Mesothelial cell of epicardium (in vitro differentiated cells): ENCODE measurements around the gene CDON. TPM values are rescaled to one million over a fixed set of nuclear protein-coding genes. Genes with fewer than 3 reads are reported as not detected.

Experiments used
- DNase-seq, 2 experiments: peaks; one replicate each; pipeline ENCODE4 v3.0.0; 2021; ENCODE audit warnings: low spot score in 2 of 2; ENCODE audit not compliant: unreplicated experiment in 2 of 2
- H3K27ac Mint-ChIP-seq: 2 replicates; pipeline ENCODE4 v1.8.0; 2021; ENCODE audit warnings: mixed read lengths
- H3K27me3 Mint-ChIP-seq: 2 replicates; pipeline ENCODE4 v1.8.0; 2021; ENCODE audit warnings: low read depth, mixed read lengths
- H3K36me3 Mint-ChIP-seq: 2 replicates; pipeline ENCODE4 v1.8.0; 2021; ENCODE audit warnings: mixed read lengths
- H3K4me1 Mint-ChIP-seq: 2 replicates; pipeline ENCODE4 v1.8.0; 2021; ENCODE audit warnings: mixed read lengths
- H3K4me3 Mint-ChIP-seq: 2 replicates; pipeline ENCODE4 v1.8.0; 2021; ENCODE audit warnings: mild to moderate bottlenecking, moderate library complexity, mixed read lengths
- H3K9me3 Mint-ChIP-seq: 2 replicates; pipeline ENCODE4 v1.8.0; 2021; ENCODE audit warnings: mixed read lengths
- total RNA-seq: library from RNA; stranded (reverse); gene quantifications from 3 replicates; pipeline ENCODE4 v1.2.1, GENCODE V29; 2021
- TF ChIP-seq, protein P1 (sequence below): fragments of 200-600 bp; sonication (generic); IDR thresholded peaks from one replicate; pipeline ENCODE4 v1.5.0; 2021; ENCODE audit warnings: antibody characterized with exemption; ENCODE audit not compliant: unreplicated experiment

Gene CDON
- total RNA-seq, 1 donor from 2014 or later, result 165 TPM

- Mint-ChIP-seq H3K27ac (no peak overlapping the region), H3K4me3 (no peak overlapping the region), H3K27me3 (no peaks in the 10 kb centered on the region), H3K36me3 (peaks cover 15% of the 10 kb centered on the region), H3K9me3 (no peaks in the 10 kb centered on the region), H3K4me1 (peaks cover 19% of the 10 kb centered on the region)
- DNase-seq, result no peak
- TF ChIP-seq, protein P1, sequence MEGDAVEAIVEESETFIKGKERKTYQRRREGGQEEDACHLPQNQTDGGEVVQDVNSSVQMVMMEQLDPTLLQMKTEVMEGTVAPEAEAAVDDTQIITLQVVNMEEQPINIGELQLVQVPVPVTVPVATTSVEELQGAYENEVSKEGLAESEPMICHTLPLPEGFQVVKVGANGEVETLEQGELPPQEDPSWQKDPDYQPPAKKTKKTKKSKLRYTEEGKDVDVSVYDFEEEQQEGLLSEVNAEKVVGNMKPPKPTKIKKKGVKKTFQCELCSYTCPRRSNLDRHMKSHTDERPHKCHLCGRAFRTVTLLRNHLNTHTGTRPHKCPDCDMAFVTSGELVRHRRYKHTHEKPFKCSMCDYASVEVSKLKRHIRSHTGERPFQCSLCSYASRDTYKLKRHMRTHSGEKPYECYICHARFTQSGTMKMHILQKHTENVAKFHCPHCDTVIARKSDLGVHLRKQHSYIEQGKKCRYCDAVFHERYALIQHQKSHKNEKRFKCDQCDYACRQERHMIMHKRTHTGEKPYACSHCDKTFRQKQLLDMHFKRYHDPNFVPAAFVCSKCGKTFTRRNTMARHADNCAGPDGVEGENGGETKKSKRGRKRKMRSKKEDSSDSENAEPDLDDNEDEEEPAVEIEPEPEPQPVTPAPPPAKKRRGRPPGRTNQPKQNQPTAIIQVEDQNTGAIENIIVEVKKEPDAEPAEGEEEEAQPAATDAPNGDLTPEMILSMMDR, result no peak
Measured at GRCh38 chr11:126035718-126036117, 26.9 kb downstream of the CDON start.

DNA sequence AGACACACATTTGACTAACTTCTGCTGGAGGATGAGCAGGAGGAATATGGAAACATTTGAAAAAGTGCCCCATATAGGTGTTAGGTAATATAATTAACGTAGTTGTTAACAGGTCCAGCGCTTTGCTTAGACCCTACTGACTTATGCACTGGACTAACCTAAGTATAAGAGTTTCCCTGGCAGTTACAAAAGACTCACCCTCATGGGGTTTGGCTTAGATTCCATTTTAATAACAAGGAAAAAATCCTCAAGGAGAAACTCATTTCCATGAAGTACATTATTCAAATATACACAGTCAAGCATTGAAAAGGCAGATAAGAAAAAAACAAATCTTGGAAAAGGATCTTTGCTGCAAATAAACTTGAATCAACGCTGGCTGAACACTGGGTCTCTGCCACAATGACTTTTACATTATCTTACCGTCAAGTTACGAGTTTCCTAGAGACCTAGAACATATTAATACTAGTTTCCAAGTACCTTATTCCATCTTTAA is 27.7 kb downstream of the CDON start:
- no peak for DNase-seq

GRCh38 chr11:126034039-126034932 is 28.4 kb downstream of the CDON start:
- DNase-seq, result no peak
- H3K4me3 Mint-ChIP-seq, result no peak overlapping the region
- peaks cover 15% of the 10 kb centered on the region for H3K36me3 Mint-ChIP-seq
- no peaks in the 10 kb centered on the region for H3K27me3 Mint-ChIP-seq
- no peaks in the 10 kb centered on the region for H3K9me3 Mint-ChIP-seq
- TF ChIP-seq, protein P1, result no peak
- peak overlapping the region; percentile 28 for H3K27ac Mint-ChIP-seq
- H3K4me1 Mint-ChIP-seq, result peaks cover 15% of the 10 kb centered on the region

More for the DNA sequence above, 27.7 kb downstream of the CDON start:
- Mint-ChIP-seq H3K36me3 (peaks cover 15% of the 10 kb centered on the region), H3K4me3 (no peak overlapping the region), H3K4me1 (peaks cover 19% of the 10 kb centered on the region), H3K27ac (no peak overlapping the region), H3K27me3 (no peaks in the 10 kb centered on the region), H3K9me3 (no peaks in the 10 kb centered on the region)
- TF ChIP-seq, protein P1, result no peak

GRCh38 chr11:126032375-126032774 is 30.3 kb downstream of the CDON start:
- peaks cover 15% of the 10 kb centered on the region for H3K36me3 Mint-ChIP-seq
- DNase-seq, result no peak
- no peak overlapping the region for H3K4me3 Mint-ChIP-seq
- TF ChIP-seq, protein P1, result no peak
- H3K9me3 Mint-ChIP-seq, result no peaks in the 10 kb centered on the region
- H3K27me3 Mint-ChIP-seq, result no peaks in the 10 kb centered on the region
- H3K4me1 Mint-ChIP-seq, result peaks cover 15% of the 10 kb centered on the region
- no peak overlapping the region for H3K27ac Mint-ChIP-seq

DNA sequence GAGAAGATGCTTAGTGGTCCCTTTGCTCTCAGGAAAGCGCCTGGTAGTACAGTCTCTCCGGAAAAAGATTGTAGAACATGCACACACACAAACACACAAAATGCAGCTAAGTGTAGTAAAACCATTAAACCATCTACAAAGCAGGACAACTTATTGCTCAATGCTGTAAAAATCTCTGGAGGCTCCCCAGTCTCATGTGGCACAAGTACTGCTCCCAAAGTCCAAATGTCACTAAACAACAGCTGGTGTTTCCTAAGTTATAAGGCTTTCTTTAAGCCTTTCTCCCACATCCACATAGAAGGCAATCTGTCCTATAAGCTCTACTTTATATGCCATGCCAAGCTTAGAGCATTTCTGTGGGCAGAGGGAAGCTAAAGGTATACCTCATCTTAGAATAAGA is 32.9 kb downstream of the CDON start:
- H3K9me3 Mint-ChIP-seq, result no peaks in the 10 kb centered on the region

More for the DNA sequence above, 32.9 kb downstream of the CDON start:
- no peak for DNase-seq
- Mint-ChIP-seq H3K36me3 (peaks cover 15% of the 10 kb centered on the region), H3K27ac (no peak overlapping the region), H3K27me3 (no peaks in the 10 kb centered on the region), H3K4me3 (no peak overlapping the region), H3K4me1 (peaks cover 10% of the 10 kb centered on the region)
- TF ChIP-seq, protein P1, result no peak
